ENCODE measurements around the gene PROK2.

PROK2 gene

GRCh38 chr3:71760140-71760539 lies 24.8 kb downstream of the PROK2 start:
- no peak overlapping the region for H3K4me3 ChIP-seq (ENCODE audit: low read depth, low read length)
- TF ChIP-seq CTCF (IDR thresholded peaks at IDR 0.05; ENCODE audit: borderline replicate concordance, insufficient read depth, low read depth, low read length) = no peak

- no peak overlapping the region for H3K4me3 ChIP-seq (ENCODE audit: low read depth, low read length)
- no peak for TF ChIP-seq CTCF (IDR thresholded peaks at IDR 0.05; ENCODE audit: borderline replicate concordance, insufficient read depth, low read depth, low read length)
Measured at GRCh38 chr3:71759401-71759800, 25.5 kb downstream of the PROK2 start.

- TF ChIP-seq CTCF (IDR thresholded peaks at IDR 0.05; ENCODE audit: borderline replicate concordance, insufficient read depth, low read depth, low read length) = no peak
- no peak overlapping the region for H3K4me3 ChIP-seq (ENCODE audit: low read depth, low read length)
Measured at GRCh38 chr3:71758091-71758490, 26.9 kb downstream of the PROK2 start.

GRCh38 chr3:71754610-71755253 lies 30.2 kb downstream of the PROK2 start:
- H3K4me3 ChIP-seq (ENCODE audit: low read depth, low read length) = no peak overlapping the region
- no peak for TF ChIP-seq CTCF (IDR thresholded peaks at IDR 0.05; ENCODE audit: borderline replicate concordance, insufficient read depth, low read depth, low read length)

GRCh38 chr3:71753701-71754609 lies 31.0 kb downstream of the PROK2 start, which contains the start of gene GPR27:
Gene GPR27, plus strand, starts transcription at chr3:71753855. Its CDS starts 195 bp downstream, at chr3:71754050.
- TF ChIP-seq CTCF (IDR thresholded peaks at IDR 0.05; ENCODE audit: borderline replicate concordance, insufficient read depth, low read depth, low read length) = no peak
- no peak within 1 kb of the TSS for H3K4me3 ChIP-seq (ENCODE audit: low read depth, low read length)

- H3K4me3 ChIP-seq (ENCODE audit: low read depth, low read length) = no peak overlapping the region
Measured at GRCh38 chr3:71752831-71753700, 31.9 kb downstream of the PROK2 start.

More at GRCh38 chr3:71752831-71753700, 31.9 kb downstream of the PROK2 start:
- no peak for TF ChIP-seq CTCF (IDR thresholded peaks at IDR 0.05; ENCODE audit: borderline replicate concordance, insufficient read depth, low read depth, low read length)

Measured in GM12875 (cell line).